Endodermal cell (in vitro differentiated cells): ENCODE measurements around the gene GSC2. TPM values are rescaled to one million over a fixed set of nuclear protein-coding genes. Genes with fewer than 3 reads are reported as not detected.

Experiments
- DNase-seq: peaks from one replicate; pipeline ENCODE4 v3.0.0-alpha.2; 2017
- H3K27ac ChIP-seq: 2 replicates; pipeline ENCODE4 v1.5.1; 2013; ENCODE audit warnings: mild to moderate bottlenecking, low read depth, low read length, moderate library complexity
- H3K27me3 ChIP-seq: 2 replicates; pipeline ENCODE4 v1.6.1; 2013; ENCODE audit warnings: mild to moderate bottlenecking, low read length, moderate library complexity; ENCODE audit not compliant: insufficient read depth, control insufficient read depth, poor library complexity, severe bottlenecking
- H3K36me3 ChIP-seq: 2 replicates; pipeline ENCODE4 v1.7.0; 2013; ENCODE audit warnings: mild to moderate bottlenecking, low read length, moderate library complexity; ENCODE audit not compliant: control insufficient read depth, insufficient read depth
- H3K4me1 ChIP-seq: one replicate; pipeline ENCODE4 v1.7.0; 2013; ENCODE audit warnings: low read length; ENCODE audit not compliant: control insufficient read depth, insufficient read depth
- H3K4me3 ChIP-seq: 2 replicates; pipeline ENCODE4 v1.5.1; 2013; ENCODE audit warnings: mild to moderate bottlenecking, low read length, moderate library complexity
- H3K9ac ChIP-seq: 2 replicates; pipeline ENCODE4 v1.6.1; 2013; ENCODE audit warnings: mild to moderate bottlenecking, low read length, moderate library complexity; ENCODE audit not compliant: poor library complexity, severe bottlenecking; ENCODE audit errors: extremely low read depth
- H3K9me3 ChIP-seq: 2 replicates; pipeline ENCODE4 v1.6.1; 2013; ENCODE audit warnings: mild to moderate bottlenecking, low read length, moderate library complexity; ENCODE audit not compliant: control insufficient read depth
- H3K27ac Mint-ChIP-seq: 2 replicates; pipeline ENCODE4 v1.8.0; 2020; ENCODE audit warnings: mixed read lengths
- H3K27me3 Mint-ChIP-seq: 2 replicates; pipeline ENCODE4 v1.8.0; 2021; ENCODE audit warnings: mild to moderate bottlenecking, mixed read lengths; ENCODE audit not compliant: insufficient read depth
- H3K36me3 Mint-ChIP-seq: 2 replicates; pipeline ENCODE4 v1.8.0; 2020; ENCODE audit warnings: low read depth, mixed read lengths
- H3K4me1 Mint-ChIP-seq: 2 replicates; pipeline ENCODE4 v1.8.0; 2020; ENCODE audit warnings: mixed read lengths
- H3K4me3 Mint-ChIP-seq: 2 replicates; pipeline ENCODE4 v1.8.0; 2020; ENCODE audit warnings: mild to moderate bottlenecking, moderate library complexity, mixed read lengths
- H3K9me3 Mint-ChIP-seq: 2 replicates; pipeline ENCODE4 v1.8.0; 2020; ENCODE audit warnings: mild to moderate bottlenecking, mixed read lengths
- WGBS, 2 experiments: methylation state at CpG; one replicate each; pipeline versions ENCODE4 v1.1.5 to v1.1.7; 2013; ENCODE audit warnings: missing lambda C conversion rate in 2 of 2, mixed read lengths in 1 of 2; ENCODE audit not compliant: insufficient coverage in 1 of 2, insufficient read length in 1 of 2; 5-methylcytosine and 5-hydroxymethylcytosine counted together
- total RNA-seq, 2 donors: library from RNA; stranded (reverse); fragmentation: NEBNext Ultra II Directional in 1 of 2; extraction: Animal tissue kit (Norgen Biotek cat#: 25700) in 1 of 2; gene quantifications; 2 replicates in 1 of 2; 3 replicates in 1 of 2; pipeline ENCODE4 v1.2.1, GENCODE V29; 2021
- TF ChIP-seq, protein P1 (sequence below): fragments of 200-600 bp; sonication (generic); conservative IDR thresholded peaks from 2 replicates; pipeline ENCODE4 v1.5.0; 2021; ENCODE audit warnings: antibody characterized with exemption, mild to moderate bottlenecking

The GSC2 gene
- total RNA-seq, 2 donors from 2014 or later = not detected

DNA sequence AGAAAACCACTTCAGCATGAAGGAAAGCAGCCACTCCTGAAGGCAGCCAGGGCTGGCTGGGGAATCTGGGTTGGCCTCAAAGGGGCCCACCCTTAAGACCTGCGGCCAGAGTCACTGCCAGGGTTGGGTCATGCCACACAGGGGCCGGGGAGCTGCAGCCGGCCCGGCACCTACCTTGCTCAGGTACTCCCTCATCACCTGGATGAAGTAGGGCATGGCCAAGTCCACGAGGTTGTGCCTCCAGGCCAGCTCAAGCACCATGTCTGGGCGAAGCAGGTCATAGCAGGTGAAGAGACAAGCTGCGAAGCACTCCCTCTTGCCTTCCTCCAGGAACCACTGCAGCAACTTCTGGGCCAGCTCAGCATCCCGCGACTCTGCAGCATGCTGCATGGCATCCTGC is 33.1 kb upstream of the GSC2 start:
- Mint-ChIP-seq H3K27me3 (no peaks in the 10 kb centered on the region), H3K27ac (no peak overlapping the region), H3K9me3 (no peaks in the 10 kb centered on the region), H3K36me3 (no peaks in the 10 kb centered on the region), H3K4me1 (no peaks in the 10 kb centered on the region), H3K4me3 (no peak overlapping the region)
- DNase-seq = no peak
- H3K27ac ChIP-seq = no peak overlapping the region
- H3K9ac ChIP-seq = no peak overlapping the region
- no peak overlapping the region for H3K4me3 ChIP-seq
- H3K9me3 ChIP-seq = no peaks in the 10 kb centered on the region
- TF ChIP-seq, protein P1, sequence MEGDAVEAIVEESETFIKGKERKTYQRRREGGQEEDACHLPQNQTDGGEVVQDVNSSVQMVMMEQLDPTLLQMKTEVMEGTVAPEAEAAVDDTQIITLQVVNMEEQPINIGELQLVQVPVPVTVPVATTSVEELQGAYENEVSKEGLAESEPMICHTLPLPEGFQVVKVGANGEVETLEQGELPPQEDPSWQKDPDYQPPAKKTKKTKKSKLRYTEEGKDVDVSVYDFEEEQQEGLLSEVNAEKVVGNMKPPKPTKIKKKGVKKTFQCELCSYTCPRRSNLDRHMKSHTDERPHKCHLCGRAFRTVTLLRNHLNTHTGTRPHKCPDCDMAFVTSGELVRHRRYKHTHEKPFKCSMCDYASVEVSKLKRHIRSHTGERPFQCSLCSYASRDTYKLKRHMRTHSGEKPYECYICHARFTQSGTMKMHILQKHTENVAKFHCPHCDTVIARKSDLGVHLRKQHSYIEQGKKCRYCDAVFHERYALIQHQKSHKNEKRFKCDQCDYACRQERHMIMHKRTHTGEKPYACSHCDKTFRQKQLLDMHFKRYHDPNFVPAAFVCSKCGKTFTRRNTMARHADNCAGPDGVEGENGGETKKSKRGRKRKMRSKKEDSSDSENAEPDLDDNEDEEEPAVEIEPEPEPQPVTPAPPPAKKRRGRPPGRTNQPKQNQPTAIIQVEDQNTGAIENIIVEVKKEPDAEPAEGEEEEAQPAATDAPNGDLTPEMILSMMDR = no peak
- H3K27me3 ChIP-seq = no peaks in the 10 kb centered on the region
- WGBS, 2 experiments = 91% methylated on average over 8 to 9 of the region's 9 CpGs
- no peaks in the 10 kb centered on the region for H3K36me3 ChIP-seq
- no peaks in the 10 kb centered on the region for H3K4me1 ChIP-seq

DNA sequence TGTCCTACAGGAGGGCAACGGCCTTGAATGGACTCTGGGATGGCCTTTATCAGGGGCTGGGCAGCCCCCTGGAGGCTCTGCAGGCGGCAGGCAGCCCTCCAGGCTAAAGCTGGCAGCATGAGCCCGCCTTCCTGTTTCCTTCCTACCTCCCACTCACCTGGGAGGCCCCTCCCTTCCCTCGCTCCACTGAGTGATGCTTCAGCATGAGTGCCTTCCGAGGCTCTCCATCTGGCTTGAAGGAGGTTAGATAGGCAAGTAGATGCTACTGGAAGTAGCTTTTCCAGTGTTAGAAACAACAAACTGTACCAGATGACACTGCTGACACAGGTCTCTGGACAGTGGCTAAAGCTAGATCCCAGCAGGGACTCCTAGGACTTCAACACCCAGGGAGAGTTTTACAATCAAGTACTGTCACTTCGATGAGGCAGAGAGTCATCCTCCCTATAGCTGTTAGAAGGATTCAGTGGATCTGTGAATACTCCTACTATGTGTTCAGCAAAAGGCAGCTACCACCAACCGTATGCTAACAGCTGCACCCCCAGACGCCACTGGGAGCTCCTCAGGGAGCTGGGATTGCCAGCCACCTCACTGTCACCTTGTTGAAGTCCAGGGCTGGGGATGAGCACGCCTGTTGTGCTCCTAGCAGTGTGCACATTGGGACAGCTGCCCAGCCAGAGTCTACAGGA is 32.5 kb upstream of the GSC2 start:
- Mint-ChIP-seq H3K36me3 (no peaks in the 10 kb centered on the region), H3K4me1 (no peaks in the 10 kb centered on the region), H3K9me3 (no peaks in the 10 kb centered on the region), H3K4me3 (no peak overlapping the region), H3K27ac (no peak overlapping the region), H3K27me3 (no peaks in the 10 kb centered on the region)
- Histone ChIP-seq H3K9me3 (no peaks in the 10 kb centered on the region), H3K9ac (no peak overlapping the region), H3K4me3 (no peak overlapping the region), H3K27ac (no peak overlapping the region), H3K27me3 (no peaks in the 10 kb centered on the region), H3K4me1 (no peaks in the 10 kb centered on the region), H3K36me3 (no peaks in the 10 kb centered on the region)
- WGBS, 2 experiments = 75 to 77% methylated on average over 2 to 9 of the region's 9 CpGs
- DNase-seq = no peak
- TF ChIP-seq, protein P1 = no peak

DNA sequence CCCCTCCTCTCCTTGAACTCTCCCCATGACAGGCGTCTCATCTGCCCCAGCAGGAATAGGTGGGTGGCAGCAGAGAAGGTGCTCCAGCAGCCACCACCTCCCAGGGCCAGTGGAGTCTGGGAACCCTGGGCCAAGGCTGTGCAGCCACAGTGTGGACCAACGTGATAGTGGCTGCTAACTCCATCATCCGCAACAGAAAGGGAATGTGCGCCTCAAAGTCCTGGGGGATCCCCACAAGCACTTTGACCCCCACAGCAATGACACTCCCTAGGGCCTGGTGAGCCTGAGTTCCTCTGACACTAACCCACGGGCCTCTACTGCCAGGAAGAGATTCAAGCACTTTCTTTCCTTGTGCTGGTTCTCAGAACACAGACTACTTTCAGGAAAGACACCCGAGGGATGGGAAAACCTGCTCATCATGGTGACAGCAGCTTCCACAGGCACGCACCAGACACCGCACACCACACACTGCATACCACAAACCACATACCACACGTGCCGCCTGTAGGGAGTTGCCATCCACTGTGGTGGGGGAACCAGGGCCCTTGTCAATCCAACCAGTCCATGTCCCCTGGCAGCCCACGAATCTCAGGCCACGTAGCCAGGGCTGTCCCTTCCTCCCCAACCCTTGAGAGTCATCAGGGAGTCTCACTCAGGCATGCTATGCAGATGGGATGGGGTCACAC is 31.8 kb upstream of the GSC2 start:
- Mint-ChIP-seq H3K4me3 (no peak overlapping the region), H3K27me3 (no peaks in the 10 kb centered on the region), H3K4me1 (no peaks in the 10 kb centered on the region), H3K36me3 (no peaks in the 10 kb centered on the region), H3K9me3 (no peaks in the 10 kb centered on the region), H3K27ac (no peak overlapping the region)
- Histone ChIP-seq H3K27ac (no peak overlapping the region), H3K9ac (no peak overlapping the region), H3K9me3 (no peaks in the 10 kb centered on the region), H3K4me1 (no peaks in the 10 kb centered on the region), H3K4me3 (no peak overlapping the region), H3K36me3 (no peaks in the 10 kb centered on the region), H3K27me3 (no peaks in the 10 kb centered on the region)
- TF ChIP-seq, protein P1 = no peak
- WGBS, 2 experiments = 89 to 90% methylated on average over 7 to 12 of the region's 12 CpGs
- no peak for DNase-seq
